GM12878 (cell line): Measurements from ENCODE around the gene NELL1. TPM values are rescaled to one million over a fixed set of nuclear protein-coding genes. Genes with fewer than 3 reads are reported as not detected.
A peak's percentile ranks its signal among the peaks of the same experiment; 100 is the strongest.

ENCODE experiments used
- ATAC-seq: fragments of 200-7000 bp; cut with Tn5 transposase; 3 replicates; pipeline ENCODE4 v1.9.1; 2020; ENCODE audit warnings: mild to moderate bottlenecking, moderate library complexity
- BruUV-seq: library from RNA; stranded (reverse); fragments of 400-500 nt; replicated peaks from 2 replicates; lab custom pipeline; 2021; lab: Mats Ljungman, UMichigan
- CTCF ChIA-PET: fragments of 300-600 bp; sonication (Branson Sonifier 250); formaldehyde crosslinking; extraction: SDS; loops from one replicate; lab custom pipeline; 2021; ENCODE audit warnings: inconsistent platforms; lab: Yijun Ruan, JAX
- POLR2A ChIA-PET: fragments of 350-600 bp; formaldehyde crosslinking; extraction: SDS; loops from one replicate; lab custom pipeline; 2021; ENCODE audit warnings: inconsistent platforms; lab: Charles Lee
- RAD21 ChIA-PET: fragments of 300-600 bp; sonication (Branson Sonifier 250); formaldehyde crosslinking; loops from one replicate; lab custom pipeline; 2023; ENCODE audit warnings: antibody characterized with exemption; ENCODE audit not compliant: unreplicated experiment; lab: Charles Lee
- SMC1A ChIA-PET: fragments of 300-600 bp; sonication (Branson Sonifier 250); formaldehyde crosslinking; loops from one replicate; lab custom pipeline; 2023; ENCODE audit not compliant: unreplicated experiment, uncharacterized antibody; lab: Charles Lee
- DNase-seq: peaks from one replicate; pipeline ENCODE4 v3.0.0-alpha.2; 2011; ENCODE audit warnings: low read depth, low spot score
- FAIRE-seq: peaks from 3 replicates; lab custom pipeline; 2011; peaks lifted over from hg19 to GRCh38; lab: Jason Lieb, UNC
- H2AFZ ChIP-seq: 2 replicates; pipeline ENCODE4 v1.6.0; 2011; ENCODE audit warnings: low read depth, low read length, control low read depth; ENCODE audit not compliant: control insufficient read depth
- H3K27ac ChIP-seq: 2 replicates; pipeline ENCODE4 v1.5.1; 2011; ENCODE audit warnings: control low read depth; ENCODE audit not compliant: control insufficient read depth, insufficient read depth
- H3K27me3 ChIP-seq, 2 experiments: replicated peaks in 1 of 2; 2 replicates each; pipeline versions ENCODE4 v1.6.0 to v1.6.1; 2011; ENCODE audit warnings: low read length in 1 of 2; ENCODE audit not compliant: control insufficient read depth in 2 of 2, insufficient read depth in 2 of 2
- H3K36me3 ChIP-seq, 2 experiments: 2 replicates each; pipeline ENCODE4 v1.5.1; 2011; ENCODE audit warnings: low read length in 1 of 2; ENCODE audit not compliant: control insufficient read depth in 2 of 2, insufficient read depth in 2 of 2
- H3K4me1 ChIP-seq: 2 replicates; pipeline ENCODE4 v1.6.1; 2011; ENCODE audit warnings: mild to moderate bottlenecking, low read length, moderate library complexity, mixed read lengths; ENCODE audit not compliant: control insufficient read depth, insufficient read depth
- H3K4me2 ChIP-seq: 2 replicates; pipeline ENCODE4 v1.6.0; 2011; ENCODE audit warnings: control low read depth; ENCODE audit not compliant: control insufficient read depth, insufficient read depth
- H3K4me3 ChIP-seq: fragments of 200-600 bp; sonication (generic); 2 replicates; pipeline ENCODE4 v1.5.1; 2016
- H3K79me2 ChIP-seq: 2 replicates; pipeline ENCODE4 v1.6.0; 2011; ENCODE audit warnings: low read length; ENCODE audit not compliant: control insufficient read depth, insufficient read depth
- H3K9ac ChIP-seq: 2 replicates; pipeline ENCODE4 v1.8.0; 2011; ENCODE audit warnings: low read length, control low read depth, mixed read lengths; ENCODE audit not compliant: control insufficient read depth, insufficient read depth
- H3K9me3 ChIP-seq: replicated peaks from 3 replicates; pipeline ENCODE4 v1.5.1; 2011; ENCODE audit warnings: mild to moderate bottlenecking, low read length; ENCODE audit not compliant: control insufficient read depth, insufficient read depth
- H4K20me1 ChIP-seq: 2 replicates; pipeline ENCODE4 v1.6.0; 2011; ENCODE audit not compliant: control insufficient read depth, insufficient read depth
- BMI1 ChIP-seq: fragments of 450-650 bp; IDR thresholded peaks from 2 replicates; pipeline ENCODE4 v1.6.1; 2016; ENCODE audit warnings: mild to moderate bottlenecking, moderate library complexity, borderline replicate concordance
- CHD1 ChIP-seq: IDR thresholded peaks from 2 replicates; pipeline ENCODE4 v1.6.1; 2012; ENCODE audit warnings: low read depth, low read length, improper control_type of control experiment
- DPF2 ChIP-seq: fragments of 450-650 bp; IDR thresholded peaks from 2 replicates; pipeline ENCODE4 v1.6.1; 2017; ENCODE audit warnings: mild to moderate bottlenecking
- FOXK2 ChIP-seq: fragments of 450-650 bp; IDR thresholded peaks from 2 replicates; pipeline ENCODE4 v1.6.1; 2017; ENCODE audit warnings: mild to moderate bottlenecking, moderate library complexity
- MTA2 ChIP-seq: fragments of 450-650 bp; IDR thresholded peaks from 2 replicates; pipeline ENCODE4 v1.6.1; 2016; ENCODE audit warnings: low read depth, mild to moderate bottlenecking, moderate library complexity
- MXI1 ChIP-seq: fragments of 150-350 bp; IDR thresholded peaks from 2 replicates; pipeline ENCODE4 v1.6.1; 2011; ENCODE audit warnings: low read depth, mild to moderate bottlenecking, inconsistent platforms, low read length, improper control_type of control experiment
- NBN ChIP-seq: fragments of 450-650 bp; IDR thresholded peaks from 2 replicates; pipeline ENCODE4 v1.6.1; 2016
- NFYB ChIP-seq: IDR thresholded peaks from 2 replicates; pipeline ENCODE4 v1.6.1; 2011; ENCODE audit warnings: low read depth, mild to moderate bottlenecking, low read length, improper control_type of control experiment, moderate library complexity; ENCODE audit not compliant: insufficient read depth
- NR2F1 ChIP-seq: fragments of 450-650 bp; conservative IDR thresholded peaks from 2 replicates; pipeline ENCODE4 v1.6.1; 2017; ENCODE audit warnings: mild to moderate bottlenecking
- POU2F2 ChIP-seq: IDR thresholded peaks from 3 replicates; pipeline ENCODE4 v1.6.1; 2011; ENCODE audit warnings: low read depth, mild to moderate bottlenecking, low read length, borderline replicate concordance
- SPI1 ChIP-seq: IDR thresholded peaks from 2 replicates; pipeline ENCODE4 v1.6.1; 2011; ENCODE audit warnings: low read depth, mild to moderate bottlenecking, low read length, moderate library complexity, borderline replicate concordance; ENCODE audit not compliant: insufficient read depth
- YBX1 ChIP-seq: fragments of 450-650 bp; IDR thresholded peaks from 2 replicates; pipeline ENCODE4 v1.6.1; 2016; ENCODE audit warnings: antibody characterized with exemption
- YY1 ChIP-seq: IDR thresholded peaks from 2 replicates; pipeline ENCODE4 v1.6.1; 2011; ENCODE audit warnings: low read depth, mild to moderate bottlenecking, low read length
- WGBS: methylation state at CpG from one replicate; pipeline ENCODE4 v1.1.6; 2016; ENCODE audit warnings: low lambda C conversion rate; ENCODE audit not compliant: insufficient replicate concordance, insufficient coverage; ENCODE audit errors: missing lambda C conversion rate; 5-methylcytosine and 5-hydroxymethylcytosine counted together
- in situ Hi-C: fragments of 300-500 bp; cut with MboI; formaldehyde crosslinking; loops from 9 replicates; pipeline ENCODE4 v1.14.3; 2018; ENCODE audit warnings: mixed read lengths
- intact Hi-C: fragments of 100-400 bp; cut with micrococcal nuclease; formaldehyde crosslinking; loops from one replicate; pipeline ENCODE4 v1.14.2; 2022; ENCODE audit not compliant: unreplicated experiment
- polyA plus RNA-seq, 11 experiments: library from polyadenylated mRNA; depleted of rRNA in 4 of 11; unstranded in 6 of 11; stranded (reverse) in 5 of 11; fragments of >200 nt; fragmentation: Nextera tagmentation in 4 of 11; fragmentation: Illumina TruSeq in 1 of 11; extraction: Ambion mirVana in 4 of 11; extraction: Trizol in 1 of 11; gene quantifications; 1 replicate in 1 of 11; 2 replicates in 10 of 11; pipeline versions ENCODE4 v1.2.1 to v1.2.3, GENCODE V29; 2011 to 2016; ENCODE audit warnings: inconsistent platforms in 2 of 11, missing spikeins in 2 of 11, low read depth in 1 of 11
- total RNA-seq, 4 experiments: library from RNA; depleted of rRNA in 3 of 4; stranded (reverse); fragments of >200 nt in 3 of 4; fragmentation: Illumina TruSeq in 1 of 4; extraction: Trizol in 1 of 4; gene quantifications; 2 replicates each; pipeline versions ENCODE4 v1.2.1 to v1.2.3, GENCODE V29; 2013 to 2021
- TF ChIP-seq, protein P1 (sequence below): IDR thresholded peaks from 2 replicates; pipeline ENCODE4 v1.6.1; 2012; ENCODE audit warnings: low read length, inconsistent platforms
- TF ChIP-seq, protein P2 (sequence below): fragments of 450-650 bp; IDR thresholded peaks from 2 replicates; pipeline ENCODE4 v1.6.1; 2017; ENCODE audit warnings: borderline replicate concordance
- TF ChIP-seq, protein P3 (sequence below): IDR thresholded peaks from 2 replicates; pipeline ENCODE4 v1.6.1; 2012; ENCODE audit warnings: low read depth, low read length, improper control_type of control experiment

NELL1 gene
- total and polyA plus RNA-seq, 10 of the 15 experiments (the other 5 are each of a cell fraction or from before 2014, with no cell fraction given): 0.02 to 0.12 TPM; not detected in 8

DNA sequence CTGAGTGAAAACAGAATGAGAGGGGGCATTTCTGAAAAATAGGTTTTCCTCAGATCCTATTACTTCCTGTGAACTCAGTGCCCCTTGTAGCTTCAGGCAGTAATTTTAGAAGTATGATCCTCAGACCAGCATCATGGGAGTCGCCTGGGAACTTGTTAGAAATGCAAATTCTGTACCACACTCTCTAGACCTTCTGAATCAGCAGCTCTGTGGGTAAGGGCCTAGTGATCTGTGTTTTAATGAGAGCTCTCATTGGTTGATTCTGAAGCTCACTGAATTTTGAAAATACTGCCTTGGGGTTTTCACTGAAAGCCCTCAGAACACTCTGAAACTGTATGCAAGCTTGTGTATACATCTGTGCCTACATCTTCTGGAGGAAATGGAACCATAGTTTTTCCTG, 876.3 kb downstream of the NELL1 start:
- Histone ChIP-seq H3K27me3 (no peaks in the 10 kb centered on the region), H4K20me1 (no peaks in the 10 kb centered on the region), H3K36me3 (no peaks in the 10 kb centered on the region), H3K9me3 (no peaks in the 10 kb centered on the region), H3K79me2 (no peaks in the 10 kb centered on the region), H3K27ac (no peak overlapping the region), H3K9ac (no peak overlapping the region), H2AFZ (no peak overlapping the region), H3K4me2 (no peak overlapping the region), H3K4me3 (no peak overlapping the region), H3K4me1 (no peaks in the 10 kb centered on the region)
- RAD21 ChIA-PET: no interaction called here
- in situ Hi-C loops (no loop called here), intact Hi-C loops (no loop called here)
- POLR2A ChIA-PET: no interaction called here
- ATAC-seq: peak; percentile 48; the same call in 2 of the 3 replicates
- CTCF ChIA-PET: interaction anchor here (0.7 kb wide), 1 partner anchor 87 kb away, joined by 3 read pairs; no protein-coding TSS in a partner anchor
- DNase-seq: no peak
- TF ChIP-seq BMI1 (no peak), CHD1 (no peak), NFYB (no peak), POU2F2 (no peak), YY1 (no peak), FOXK2 (no peak), YBX1 (no peak), SPI1 (no peak), NBN (no peak), NR2F1 (no peak), MTA2 (no peak), MXI1 (no peak), DPF2 (no peak)
- TF ChIP-seq, protein P1, sequence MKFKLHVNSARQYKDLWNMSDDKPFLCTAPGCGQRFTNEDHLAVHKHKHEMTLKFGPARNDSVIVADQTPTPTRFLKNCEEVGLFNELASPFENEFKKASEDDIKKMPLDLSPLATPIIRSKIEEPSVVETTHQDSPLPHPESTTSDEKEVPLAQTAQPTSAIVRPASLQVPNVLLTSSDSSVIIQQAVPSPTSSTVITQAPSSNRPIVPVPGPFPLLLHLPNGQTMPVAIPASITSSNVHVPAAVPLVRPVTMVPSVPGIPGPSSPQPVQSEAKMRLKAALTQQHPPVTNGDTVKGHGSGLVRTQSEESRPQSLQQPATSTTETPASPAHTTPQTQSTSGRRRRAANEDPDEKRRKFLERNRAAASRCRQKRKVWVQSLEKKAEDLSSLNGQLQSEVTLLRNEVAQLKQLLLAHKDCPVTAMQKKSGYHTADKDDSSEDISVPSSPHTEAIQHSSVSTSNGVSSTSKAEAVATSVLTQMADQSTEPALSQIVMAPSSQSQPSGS: no peak
- TF ChIP-seq, protein P2, sequence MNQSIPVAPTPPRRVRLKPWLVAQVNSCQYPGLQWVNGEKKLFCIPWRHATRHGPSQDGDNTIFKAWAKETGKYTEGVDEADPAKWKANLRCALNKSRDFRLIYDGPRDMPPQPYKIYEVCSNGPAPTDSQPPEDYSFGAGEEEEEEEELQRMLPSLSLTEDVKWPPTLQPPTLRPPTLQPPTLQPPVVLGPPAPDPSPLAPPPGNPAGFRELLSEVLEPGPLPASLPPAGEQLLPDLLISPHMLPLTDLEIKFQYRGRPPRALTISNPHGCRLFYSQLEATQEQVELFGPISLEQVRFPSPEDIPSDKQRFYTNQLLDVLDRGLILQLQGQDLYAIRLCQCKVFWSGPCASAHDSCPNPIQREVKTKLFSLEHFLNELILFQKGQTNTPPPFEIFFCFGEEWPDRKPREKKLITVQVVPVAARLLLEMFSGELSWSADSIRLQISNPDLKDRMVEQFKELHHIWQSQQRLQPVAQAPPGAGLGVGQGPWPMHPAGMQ: no peak
- TF ChIP-seq, protein P3, sequence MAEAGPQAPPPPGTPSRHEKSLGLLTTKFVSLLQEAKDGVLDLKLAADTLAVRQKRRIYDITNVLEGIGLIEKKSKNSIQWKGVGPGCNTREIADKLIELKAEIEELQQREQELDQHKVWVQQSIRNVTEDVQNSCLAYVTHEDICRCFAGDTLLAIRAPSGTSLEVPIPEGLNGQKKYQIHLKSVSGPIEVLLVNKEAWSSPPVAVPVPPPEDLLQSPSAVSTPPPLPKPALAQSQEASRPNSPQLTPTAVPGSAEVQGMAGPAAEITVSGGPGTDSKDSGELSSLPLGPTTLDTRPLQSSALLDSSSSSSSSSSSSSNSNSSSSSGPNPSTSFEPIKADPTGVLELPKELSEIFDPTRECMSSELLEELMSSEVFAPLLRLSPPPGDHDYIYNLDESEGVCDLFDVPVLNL: no peak
- 0% methylated on average over 1 of the region's 1 CpG for WGBS
- SMC1A ChIA-PET: interaction anchor here (1.0 to 2.4 kb wide), 4 partner anchors 10 to 83 kb away, joined by 3 to 9 read pairs (median 3); no protein-coding TSS in a partner anchor
- no peak for FAIRE-seq
- no TSS peak for BruUV-seq
